GM23248 (cell line): ENCODE measurements around the gene UGT2B10. TPM values are rescaled to one million over a fixed set of nuclear protein-coding genes. Genes with fewer than 3 reads are reported as not detected.

Experiments
- DNase-seq: peaks from one replicate; pipeline ENCODE4 v3.0.0-alpha.2; 2015
- H2AFZ ChIP-seq: fragments of 200-600 bp; sonication (generic); 2 replicates; pipeline ENCODE4 v1.6.1; 2016; ENCODE audit warnings: antibody characterized with exemption
- H3F3A ChIP-seq: fragments of 200-600 bp; sonication (generic); 2 replicates; pipeline ENCODE4 v1.6.1; 2016; ENCODE audit warnings: mild to moderate bottlenecking, antibody characterized with exemption, mixed run types; ENCODE audit not compliant: insufficient read depth
- H3K27ac ChIP-seq: fragments of 200-600 bp; sonication (generic); 2 replicates; pipeline ENCODE4 v1.5.1; 2016; ENCODE audit warnings: mild to moderate bottlenecking
- H3K27me3 ChIP-seq: fragments of 200-600 bp; sonication (generic); replicated peaks from 2 replicates; pipeline ENCODE4 v1.6.1; 2016; ENCODE audit warnings: mild to moderate bottlenecking; ENCODE audit not compliant: insufficient read depth
- H3K36me3 ChIP-seq: fragments of 200-600 bp; sonication (generic); 2 replicates; pipeline ENCODE4 v1.6.1; 2016; ENCODE audit warnings: low read depth, mild to moderate bottlenecking
- H3K4me1 ChIP-seq: fragments of 200-600 bp; sonication (generic); 2 replicates; pipeline ENCODE4 v1.6.1; 2016; ENCODE audit warnings: mild to moderate bottlenecking; ENCODE audit not compliant: insufficient read depth
- H3K4me2 ChIP-seq: fragments of 200-600 bp; sonication (generic); one replicate; pipeline ENCODE4 v1.6.1; 2016; ENCODE audit warnings: mild to moderate bottlenecking; ENCODE audit not compliant: unreplicated experiment
- H3K4me3 ChIP-seq: fragments of 200-600 bp; sonication (generic); 2 replicates; pipeline ENCODE4 v1.5.1; 2016; ENCODE audit warnings: mild to moderate bottlenecking
- H3K79me2 ChIP-seq: fragments of 200-600 bp; sonication (generic); 2 replicates; pipeline ENCODE4 v1.6.1; 2016; ENCODE audit warnings: mild to moderate bottlenecking; ENCODE audit not compliant: insufficient read depth
- H3K9ac ChIP-seq: fragments of 200-600 bp; sonication (generic); 2 replicates; pipeline ENCODE4 v1.6.1; 2016; ENCODE audit warnings: mild to moderate bottlenecking
- H3K9me2 ChIP-seq: fragments of 200-600 bp; sonication (generic); 2 replicates; pipeline ENCODE4 v1.6.1; 2016; ENCODE audit warnings: mixed run types, mild to moderate bottlenecking, moderate library complexity; ENCODE audit not compliant: insufficient read depth
- H3K9me3 ChIP-seq: fragments of 200-600 bp; sonication (generic); one replicate; pipeline ENCODE4 v1.6.1; 2017; ENCODE audit warnings: low read depth
- H4K20me1 ChIP-seq: fragments of 200-600 bp; sonication (generic); 2 replicates; pipeline ENCODE4 v1.6.0; 2016; ENCODE audit not compliant: insufficient read depth
- EZH2 ChIP-seq: fragments of 200-600 bp; sonication (generic); IDR thresholded peaks from 2 replicates; pipeline ENCODE4 v1.6.1; 2018; ENCODE audit warnings: antibody characterized with exemption, mild to moderate bottlenecking; ENCODE audit not compliant: insufficient read depth, poor library complexity, severe bottlenecking
- EZH2phosphoT487 ChIP-seq: fragments of 200-600 bp; sonication (generic); IDR thresholded peaks from 2 replicates; pipeline ENCODE4 v1.6.1; 2018; ENCODE audit warnings: antibody characterized with exemption, moderate library complexity, mild to moderate bottlenecking, low read depth; ENCODE audit not compliant: insufficient read depth
- WGBS, 2 experiments: methylation state at CpG; one replicate each; pipeline ENCODE4 v1.1.6; 2015 to 2017; ENCODE audit warnings: low lambda C conversion rate in 2 of 2, low coverage in 1 of 2; ENCODE audit errors: missing lambda C conversion rate in 2 of 2; 5-methylcytosine and 5-hydroxymethylcytosine counted together
- in situ Hi-C: fragments of 300-500 bp; cut with MboI; formaldehyde crosslinking; loops from 2 replicates; pipeline ENCODE4 v1.15.0; 2020
- polyA plus RNA-seq: library from polyadenylated mRNA; unstranded; fragments of >200 nt; fragmentation: Nextera tagmentation; extraction: Ambion mirVana; gene quantifications from 2 replicates; pipeline ENCODE4 v1.2.1, GENCODE V29; 2016
- total RNA-seq: library from RNA; depleted of rRNA; stranded (reverse); fragments of >200 nt; shearing (Covaris generic); gene quantifications from 2 replicates; pipeline ENCODE4 v1.2.3, GENCODE V29; 2014

UGT2B10 gene
- total and polyA plus RNA-seq, 2 experiments from 2014 or later = not detected

DNA sequence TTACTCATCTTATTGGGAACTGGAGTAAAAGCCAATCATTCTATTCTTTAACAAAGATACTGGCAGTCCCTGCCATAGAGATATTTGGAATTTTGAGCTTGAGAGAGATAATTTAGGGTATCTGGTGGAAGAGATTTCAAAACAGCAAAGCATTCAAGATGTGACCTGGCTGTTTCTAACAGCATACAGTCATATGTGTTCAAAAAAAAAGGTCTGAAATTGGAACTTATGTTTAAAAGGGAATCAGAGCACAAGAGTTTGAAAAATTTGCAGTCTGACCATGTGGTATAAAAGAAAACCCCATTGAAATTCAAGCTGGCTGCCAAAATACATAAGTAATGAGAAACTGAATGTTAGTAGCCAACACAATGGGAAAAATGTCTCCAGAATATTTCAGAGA lies 42.2 kb downstream of the UGT2B10 start:
- no peak overlapping the region for H3K9ac ChIP-seq
- no peak overlapping the region for H3K4me2 ChIP-seq
- H3K9me2 ChIP-seq = no peaks in the 10 kb centered on the region
- in situ Hi-C loops = no loop called here
- H3K9me3 ChIP-seq = no peaks in the 10 kb centered on the region
- H2AFZ ChIP-seq = no peak overlapping the region
- no peaks in the 10 kb centered on the region for H3F3A ChIP-seq
- no peaks in the 10 kb centered on the region for H3K79me2 ChIP-seq
- no peaks in the 10 kb centered on the region for H3K4me1 ChIP-seq
- H4K20me1 ChIP-seq = no peaks in the 10 kb centered on the region
- TF ChIP-seq EZH2 = no peak
- no peak for TF ChIP-seq EZH2phosphoT487
- no peaks in the 10 kb centered on the region for H3K36me3 ChIP-seq
- no peak overlapping the region for H3K27ac ChIP-seq
- no peaks in the 10 kb centered on the region for H3K27me3 ChIP-seq
- no peak overlapping the region for H3K4me3 ChIP-seq
- no peak for DNase-seq

DNA sequence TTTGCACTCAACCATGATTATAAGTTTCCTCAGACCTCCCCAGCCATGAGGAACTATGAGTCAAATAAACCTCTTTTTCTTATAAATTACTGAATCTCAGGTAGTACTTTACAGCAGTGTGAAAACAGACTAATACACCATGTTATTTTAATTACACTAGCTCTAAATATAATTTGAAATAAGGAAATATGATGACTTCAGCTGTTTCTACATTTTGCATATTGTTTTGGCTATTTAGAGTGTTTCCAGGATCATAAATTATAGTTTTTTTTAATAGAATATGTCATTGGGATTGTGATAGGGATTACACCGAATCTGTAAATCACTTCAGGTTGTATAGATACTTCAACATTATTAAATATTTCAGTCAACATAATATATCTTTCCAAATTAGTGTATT lies 43.9 kb downstream of the UGT2B10 start:
- no peak overlapping the region for H3K27ac ChIP-seq
- H3K9me3 ChIP-seq = no peaks in the 10 kb centered on the region

DNA sequence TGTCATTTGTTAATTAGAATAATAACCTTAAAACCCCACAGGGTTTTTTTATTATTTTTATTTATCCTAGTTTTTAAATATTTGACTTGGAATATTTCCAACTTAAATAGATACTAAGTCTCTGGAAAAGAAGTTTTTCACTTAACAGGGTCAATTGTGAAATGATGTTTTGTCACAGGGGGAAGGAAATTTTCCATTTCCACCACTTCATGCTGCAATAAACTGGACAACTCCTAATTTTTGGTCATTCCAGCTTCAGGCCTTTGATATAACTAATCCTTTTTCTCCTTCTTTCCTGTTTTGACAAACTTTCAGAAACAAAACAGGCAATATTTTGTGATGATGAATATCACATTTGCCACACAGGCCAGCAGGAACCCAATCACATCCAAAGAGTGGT lies 45.3 kb downstream of the UGT2B10 start:
- Histone ChIP-seq H3K27me3 (no peaks in the 10 kb centered on the region), H3K4me1 (no peaks in the 10 kb centered on the region), H3K4me2 (no peak overlapping the region), H3K4me3 (no peak overlapping the region), H4K20me1 (no peaks in the 10 kb centered on the region), H3K79me2 (no peaks in the 10 kb centered on the region), H3F3A (no peaks in the 10 kb centered on the region), H2AFZ (no peak overlapping the region), H3K9me2 (no peaks in the 10 kb centered on the region), H3K36me3 (no peaks in the 10 kb centered on the region), H3K9ac (no peak overlapping the region), H3K27ac (no peak overlapping the region), H3K9me3 (no peaks in the 10 kb centered on the region)
- in situ Hi-C loops = no loop called here
- no peak for DNase-seq
- no peak for TF ChIP-seq EZH2
- TF ChIP-seq EZH2phosphoT487 = no peak

More for the DNA sequence above, 43.9 kb downstream of the UGT2B10 start:
- Histone ChIP-seq H4K20me1 (no peaks in the 10 kb centered on the region), H3K9me2 (no peaks in the 10 kb centered on the region), H3K79me2 (no peaks in the 10 kb centered on the region), H2AFZ (no peak overlapping the region), H3K4me1 (no peaks in the 10 kb centered on the region), H3K4me2 (no peak overlapping the region), H3K27me3 (no peaks in the 10 kb centered on the region), H3K9ac (no peak overlapping the region), H3K36me3 (no peaks in the 10 kb centered on the region), H3K4me3 (no peak overlapping the region), H3F3A (no peaks in the 10 kb centered on the region)
- in situ Hi-C loops = no loop called here
- WGBS, 2 experiments = 5 to 8% methylated on average over 1 of the region's 1 CpG
- no peak for DNase-seq
- TF ChIP-seq EZH2phosphoT487 (no peak), EZH2 (no peak)

DNA sequence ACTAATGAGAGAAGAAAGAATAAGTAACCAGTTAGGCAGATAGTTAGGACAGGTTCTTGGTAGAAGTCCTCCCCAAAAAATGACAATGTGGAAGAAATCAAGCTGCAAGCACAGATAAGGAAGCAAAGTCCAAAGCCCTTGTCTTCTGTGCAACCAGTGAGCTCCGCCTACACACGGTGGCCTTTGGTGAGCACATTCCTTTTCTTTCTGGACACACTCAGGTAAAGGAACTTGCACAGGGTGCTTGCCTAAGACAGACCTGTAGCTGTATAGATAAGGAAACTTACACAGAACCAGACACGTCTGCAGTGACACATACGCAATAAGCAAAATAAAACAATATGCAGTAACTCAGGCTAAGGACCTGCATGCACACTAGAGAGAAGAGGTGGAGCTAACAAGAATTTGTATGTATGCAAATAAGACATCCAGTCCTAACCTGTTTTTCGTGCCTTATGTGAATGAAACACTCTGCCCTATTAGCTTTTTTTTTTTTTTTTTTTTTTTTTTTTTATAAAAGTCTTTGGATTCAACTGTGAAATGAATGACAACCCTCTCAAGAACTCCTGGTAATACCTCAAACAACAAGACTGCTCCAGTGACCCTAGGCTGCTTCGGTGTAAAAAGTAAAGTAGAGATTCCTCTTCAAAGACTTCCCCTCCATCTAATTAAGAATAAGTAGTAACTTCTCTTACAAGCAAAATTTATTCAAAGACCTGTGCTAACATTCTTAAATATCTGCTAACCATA lies 48.8 kb downstream of the UGT2B10 start:
- Histone ChIP-seq H4K20me1 (no peaks in the 10 kb centered on the region), H3K9me3 (no peaks in the 10 kb centered on the region), H3K27ac (no peak overlapping the region), H3K27me3 (no peaks in the 10 kb centered on the region), H3K9ac (no peak overlapping the region), H3K4me3 (no peak overlapping the region), H3K9me2 (no peaks in the 10 kb centered on the region), H2AFZ (no peak overlapping the region), H3K4me2 (no peak overlapping the region), H3K79me2 (no peaks in the 10 kb centered on the region), H3F3A (no peaks in the 10 kb centered on the region), H3K36me3 (no peaks in the 10 kb centered on the region), H3K4me1 (no peaks in the 10 kb centered on the region)
- TF ChIP-seq EZH2phosphoT487 = no peak
- no peak for TF ChIP-seq EZH2
- in situ Hi-C loops = no loop called here
- no peak for DNase-seq
- 21 to 24% methylated on average over 6 of the region's 6 CpGs for whole genome bisulfite sequencing, 2 experiments

DNA sequence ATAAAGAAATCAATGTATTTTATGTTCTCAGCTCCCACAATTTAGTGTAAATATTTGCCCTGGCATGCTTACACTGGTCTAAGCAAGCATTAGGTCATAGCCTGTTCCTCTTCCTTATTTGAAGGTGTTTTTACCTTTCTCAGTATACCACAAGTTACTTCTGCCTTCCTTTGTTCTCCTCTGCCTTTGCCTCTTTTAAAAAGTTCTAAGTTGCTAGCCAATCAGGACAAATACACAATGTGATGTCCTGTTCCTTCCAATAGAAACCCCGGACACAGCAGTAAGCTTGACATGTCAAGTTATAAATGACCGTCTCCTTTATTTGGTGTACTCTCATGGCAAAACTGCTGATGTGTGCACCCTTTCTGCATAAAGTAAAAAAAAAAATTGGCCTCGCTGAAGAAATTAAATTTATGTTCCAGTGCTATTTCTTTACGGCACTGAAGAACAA lies 49.4 kb downstream of the UGT2B10 start:
- no peaks in the 10 kb centered on the region for H3K27me3 ChIP-seq
- H3K4me3 ChIP-seq = no peak overlapping the region
- in situ Hi-C loops = no loop called here
- no peaks in the 10 kb centered on the region for H3K9me3 ChIP-seq
- no peaks in the 10 kb centered on the region for H4K20me1 ChIP-seq
- H3K9ac ChIP-seq = no peak overlapping the region
- no peaks in the 10 kb centered on the region for H3K4me1 ChIP-seq
- DNase-seq = no peak
- H3K27ac ChIP-seq = no peak overlapping the region
- H2AFZ ChIP-seq = no peak overlapping the region
- H3K36me3 ChIP-seq = no peaks in the 10 kb centered on the region
- 32 to 40% methylated on average over 4 of the region's 4 CpGs for WGBS, 2 experiments
- H3K79me2 ChIP-seq = no peaks in the 10 kb centered on the region
- TF ChIP-seq EZH2 = no peak
- no peak for TF ChIP-seq EZH2phosphoT487
- no peaks in the 10 kb centered on the region for H3F3A ChIP-seq
- H3K9me2 ChIP-seq = no peaks in the 10 kb centered on the region
- no peak overlapping the region for H3K4me2 ChIP-seq
